IMR-90 (cell line): Measurements from ENCODE around the gene GLDC. TPM values are rescaled to one million over a fixed set of nuclear protein-coding genes. Genes with fewer than 3 reads are reported as not detected.
A peak's percentile ranks its signal among the peaks of the same experiment; 100 is the strongest.

ENCODE experiments used
- ATAC-seq: fragments of 200-7000 bp; cut with Tn5 transposase; 2 replicates; pipeline ENCODE4 v1.9.1; 2020; ENCODE audit warnings: low read depth, mild to moderate bottlenecking, moderate library complexity
- BruUV-seq: library from RNA; stranded (reverse); fragments of 400-500 nt; replicated peaks from 2 replicates; lab custom pipeline; 2021; lab: Mats Ljungman, UMichigan
- CTCF ChIA-PET: fragments of 300-600 bp; formaldehyde crosslinking; extraction: SDS; loops from one replicate; lab custom pipeline; 2021; ENCODE audit warnings: antibody characterized with exemption; lab: Yijun Ruan, JAX
- POLR2A ChIA-PET: fragments of 300-600 bp; sonication (Branson Sonifier 250); formaldehyde crosslinking; loops from one replicate; lab custom pipeline; 2022; ENCODE audit warnings: antibody characterized with exemption; ENCODE audit not compliant: unreplicated experiment; lab: Charles Lee
- DNase-seq: peaks from one replicate; pipeline ENCODE4 v3.0.0; 2013
- H2AFZ ChIP-seq: replicated peaks from 2 replicates; pipeline ENCODE3; 2013; ENCODE audit warnings: low read length, mild to moderate bottlenecking; ENCODE audit not compliant: poor library complexity
- H2AK5ac ChIP-seq: 2 replicates; pipeline ENCODE4 v1.6.1; 2013; ENCODE audit warnings: low read depth, low read length, inconsistent platforms
- H2AK9ac ChIP-seq: replicated peaks from 2 replicates; pipeline ENCODE3; 2013; ENCODE audit warnings: mild to moderate bottlenecking, low read depth, low read length, moderate library complexity; ENCODE audit not compliant: poor library complexity
- H2BK120ac ChIP-seq: 2 replicates; pipeline ENCODE4 v1.6.1; 2013; ENCODE audit warnings: low read depth, low read length, inconsistent platforms
- H2BK15ac ChIP-seq: 3 replicates; pipeline ENCODE4 v1.6.1; 2013; ENCODE audit warnings: low read depth, low read length, inconsistent platforms
- H2BK20ac ChIP-seq: 2 replicates; pipeline ENCODE4 v1.6.1; 2013; ENCODE audit warnings: low read depth, mild to moderate bottlenecking, inconsistent platforms, low read length, moderate library complexity
- H2BK5ac ChIP-seq: 2 replicates; pipeline ENCODE4 v1.6.1; 2013; ENCODE audit warnings: mild to moderate bottlenecking, low read depth, low read length, inconsistent platforms; ENCODE audit not compliant: poor library complexity, severe bottlenecking
- H3K14ac ChIP-seq: replicated peaks from 2 replicates; pipeline ENCODE4 v1.6.1; 2013; ENCODE audit warnings: low read depth, low read length, inconsistent platforms
- H3K18ac ChIP-seq: 2 replicates; pipeline ENCODE4 v1.6.1; 2013; ENCODE audit warnings: low read depth, low read length, control low read depth
- H3K23ac ChIP-seq: 2 replicates; pipeline ENCODE4 v1.6.1; 2013; ENCODE audit warnings: low read depth, low read length, inconsistent platforms
- H3K27ac ChIP-seq: 2 replicates; pipeline ENCODE4 v1.5.1; 2013; ENCODE audit warnings: mild to moderate bottlenecking, control low read depth, low read length; ENCODE audit not compliant: insufficient read depth
- H3K27me3 ChIP-seq: 2 replicates; pipeline ENCODE4 v1.6.1; 2013; ENCODE audit warnings: low read length; ENCODE audit not compliant: control insufficient read depth, insufficient read depth
- H3K36me3 ChIP-seq: 2 replicates; pipeline ENCODE4 v1.6.1; 2013; ENCODE audit warnings: low read length, mixed read lengths; ENCODE audit not compliant: control insufficient read depth, insufficient read depth
- H3K4ac ChIP-seq: 2 replicates; pipeline ENCODE4 v1.6.1; 2013; ENCODE audit warnings: low read depth, low read length, inconsistent platforms
- H3K4me1 ChIP-seq: 2 replicates; pipeline ENCODE4 v1.6.1; 2013; ENCODE audit warnings: low read length, mixed read lengths; ENCODE audit not compliant: control insufficient read depth, insufficient read depth
- H3K4me2 ChIP-seq: 2 replicates; pipeline ENCODE4 v1.6.1; 2013; ENCODE audit warnings: low read depth, mild to moderate bottlenecking, control low read depth, low read length, moderate library complexity
- H3K4me3 ChIP-seq: 2 replicates; pipeline ENCODE4 v1.5.1; 2013; ENCODE audit warnings: low read depth, mild to moderate bottlenecking, control low read depth, low read length, moderate library complexity; ENCODE audit not compliant: insufficient read depth
- H3K56ac ChIP-seq: 2 replicates; pipeline ENCODE4 v1.6.1; 2013; ENCODE audit warnings: low read length, inconsistent platforms; ENCODE audit not compliant: insufficient read depth; ENCODE audit errors: extremely low read depth
- H3K79me1 ChIP-seq, 2 experiments: 2 replicates each; pipeline ENCODE4 v1.6.1; 2013; ENCODE audit warnings: low read length in 2 of 2, inconsistent platforms in 1 of 2, low read depth in 1 of 2
- H3K9ac ChIP-seq: 2 replicates; pipeline ENCODE4 v1.6.1; 2013; ENCODE audit warnings: low read depth, low read length, control low read depth
- H3K9me1 ChIP-seq: 2 replicates; pipeline ENCODE4 v1.6.1; 2013; ENCODE audit warnings: low read length, inconsistent platforms; ENCODE audit not compliant: insufficient read depth
- H3K9me3 ChIP-seq: 2 replicates; pipeline ENCODE4 v1.6.1; 2013; ENCODE audit warnings: low read length; ENCODE audit not compliant: control insufficient read depth, insufficient read depth
- H4K20me1 ChIP-seq: 2 replicates; pipeline ENCODE4 v1.6.1; 2013; ENCODE audit warnings: low read length, inconsistent platforms; ENCODE audit not compliant: insufficient read depth
- H4K5ac ChIP-seq: 2 replicates; pipeline ENCODE4 v1.6.1; 2013; ENCODE audit warnings: mild to moderate bottlenecking, low read depth, low read length, control low read depth
- H4K8ac ChIP-seq, 2 experiments: 2 replicates each; pipeline ENCODE4 v1.6.1; 2013; ENCODE audit warnings: low read depth in 2 of 2, low read length in 2 of 2, control low read depth in 1 of 2, inconsistent platforms in 1 of 2
- H4K91ac ChIP-seq: 2 replicates; pipeline ENCODE4 v1.6.1; 2013; ENCODE audit warnings: low read depth, low read length, inconsistent platforms; ENCODE audit not compliant: insufficient read depth
- FOS ChIP-seq: fragments of 150-350 bp; IDR thresholded peaks from 2 replicates; pipeline ENCODE4 v1.6.1; 2016; ENCODE audit warnings: low read depth, low read length
- MAZ ChIP-seq: IDR thresholded peaks from 2 replicates; pipeline ENCODE4 v1.6.1; 2012; ENCODE audit warnings: low read depth, mild to moderate bottlenecking, low read length, improper control_type of control experiment, moderate library complexity, borderline replicate concordance
- NFE2L2 ChIP-seq: fragments of 150-350 bp; IDR thresholded peaks from 2 replicates; pipeline ENCODE4 v1.6.1; 2016; ENCODE audit warnings: low read depth, mild to moderate bottlenecking, low read length
- POLR2A ChIP-seq: IDR thresholded peaks from 2 replicates; pipeline ENCODE4 v1.6.1; 2012; ENCODE audit warnings: mild to moderate bottlenecking, low read depth, low read length
- WGBS, 2 experiments: methylation state at CpG; one replicate each; pipeline versions ENCODE4 v1.1.5 to v1.1.7; 2013; ENCODE audit warnings: missing lambda C conversion rate in 2 of 2; ENCODE audit not compliant: insufficient read length in 1 of 2; ENCODE audit errors: extremely low coverage in 2 of 2; 5-methylcytosine and 5-hydroxymethylcytosine counted together
- dilution Hi-C: fragments of 300-500 bp; cut with HindIII; formaldehyde crosslinking; loops from one replicate; pipeline ENCODE4 v1.14.3; 2018; ENCODE audit warnings: low sequenced_read_pairs; ENCODE audit not compliant: unreplicated experiment
- in situ Hi-C: fragments of 300-500 bp; cut with MboI; formaldehyde crosslinking; loops from 3 replicates; pipeline ENCODE4 v1.14.3; 2019; ENCODE audit warnings: low sequenced_read_pairs, inconsistent platforms, mixed read lengths
- intact Hi-C: fragments of 100-400 bp; cut with micrococcal nuclease; formaldehyde crosslinking; loops from 2 replicates; pipeline ENCODE4 v1.10.0; 2022
- polyA plus RNA-seq, 3 experiments: library from polyadenylated mRNA; depleted of rRNA; stranded (reverse); fragments of >200 nt; gene quantifications; 2 replicates each; pipeline ENCODE4 v1.2.3, GENCODE V29; 2012; ENCODE audit warnings: low replicate concordance in 1 of 3
- total RNA-seq: library from RNA; depleted of rRNA; stranded (reverse); fragments of >200 nt; gene quantifications from 2 replicates; pipeline ENCODE4 v1.2.3, GENCODE V29; 2012
- TF ChIP-seq, protein P1 (sequence below): fragments of 150-350 bp; IDR thresholded peaks from 2 replicates; pipeline ENCODE4 v1.6.1; 2017; ENCODE audit warnings: mild to moderate bottlenecking, antibody characterized with exemption, low read length, low read depth

The GLDC gene
- total and polyA plus RNA-seq, 2 of the 4 experiments (the other 2 are of a cell fraction), result 0.36 to 0.50 TPM

DNA sequence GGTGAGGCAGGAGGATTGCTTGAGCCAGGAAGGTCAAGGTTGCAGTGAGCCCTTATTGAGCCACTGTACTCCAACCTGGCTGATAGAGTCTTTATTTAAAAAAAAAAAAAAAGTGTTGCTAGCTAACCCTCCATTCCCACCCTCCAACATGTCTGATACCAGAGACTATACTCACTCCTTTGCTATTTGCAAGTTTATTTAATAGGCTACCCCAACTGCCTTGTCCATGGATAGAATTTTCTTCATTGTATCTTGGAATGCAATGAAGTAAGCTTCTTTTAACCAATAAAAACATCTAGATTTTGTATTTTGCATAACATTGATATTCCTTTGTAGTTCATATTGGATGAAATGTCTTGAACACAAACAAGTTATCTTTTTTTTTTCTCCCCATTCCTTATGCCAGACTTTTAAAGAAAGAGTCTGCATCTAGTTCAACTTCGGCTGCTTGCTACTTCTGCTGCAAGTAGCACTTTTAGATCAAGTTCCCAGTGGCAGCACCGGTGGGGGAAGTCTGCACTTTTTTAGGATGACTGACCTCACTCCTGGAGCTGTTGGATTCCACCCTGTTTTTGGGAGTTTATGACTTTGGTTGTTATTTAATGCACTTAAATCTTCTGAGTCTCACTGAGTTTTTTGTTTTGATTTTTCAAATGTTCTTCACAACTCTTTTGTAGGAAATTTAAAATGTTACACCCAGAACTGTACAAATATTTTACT lies 120.0 kb downstream of the GLDC start:
- Histone ChIP-seq H2BK15ac (peak overlapping the region; percentile 80; the same call in 1 of the 3 replicates), H2BK20ac (peak overlapping the region; percentile 75), H2AK9ac (no peak overlapping the region), H3K27me3 (no peaks in the 10 kb centered on the region), H2BK120ac (peak overlapping the region; percentile 90), H3K9me1 (peaks cover 8% of the 10 kb centered on the region; the same call in 1 of the 2 replicates), H4K91ac (peak overlapping the region; percentile 74), H4K5ac (peak overlapping the region; percentile 14), H4K20me1 (no peaks in the 10 kb centered on the region), H3K79me1 (no peaks in the 10 kb centered on the region), H3K4me2 (peak overlapping the region; percentile 61), H3K4ac (peak overlapping the region; percentile 85), H2AFZ (no peak overlapping the region), H3K18ac (peak overlapping the region; percentile 76), H3K9me3 (no peaks in the 10 kb centered on the region), H3K56ac (peak overlapping the region; percentile 82; the same call in 1 of the 2 replicates), H3K23ac (peak overlapping the region; percentile 79; the same call in 1 of the 2 replicates), H2AK5ac (peak overlapping the region; percentile 92), H2BK5ac (peak overlapping the region; percentile 79), H3K14ac (peak overlapping the region; percentile 64), H3K4me3 (no peak overlapping the region), H3K36me3 (no peaks in the 10 kb centered on the region; the same call in 1 of the 2 replicates), H3K27ac (peak overlapping the region; percentile 93), H4K8ac (peak overlapping the region; percentile 63 to 89), H3K4me1 (peaks cover 3% of the 10 kb centered on the region; the same call in 1 of the 2 replicates), H3K9ac (peak overlapping the region; percentile 21; the same call in 1 of the 2 replicates)
- dilution Hi-C loops (no loop called here), in situ Hi-C loops (no loop called here), intact Hi-C loops (loop anchor here (2.0 kb wide), 1 partner anchor 41 kb away; no protein-coding TSS in a partner anchor)
- TF ChIP-seq FOS, result peak; percentile 24; the same call in 1 of the 2 replicates
- no peak for TF ChIP-seq POLR2A
- TF ChIP-seq, protein P1, sequence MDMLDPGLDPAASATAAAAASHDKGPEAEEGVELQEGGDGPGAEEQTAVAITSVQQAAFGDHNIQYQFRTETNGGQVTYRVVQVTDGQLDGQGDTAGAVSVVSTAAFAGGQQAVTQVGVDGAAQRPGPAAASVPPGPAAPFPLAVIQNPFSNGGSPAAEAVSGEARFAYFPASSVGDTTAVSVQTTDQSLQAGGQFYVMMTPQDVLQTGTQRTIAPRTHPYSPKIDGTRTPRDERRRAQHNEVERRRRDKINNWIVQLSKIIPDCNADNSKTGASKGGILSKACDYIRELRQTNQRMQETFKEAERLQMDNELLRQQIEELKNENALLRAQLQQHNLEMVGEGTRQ, result no peak
- TF ChIP-seq NFE2L2, result no peak
- TF ChIP-seq MAZ, result no peak
- CTCF ChIA-PET, result interaction anchor here (0.7 to 1.2 kb wide), 4 partner anchors 10 to 126 kb away, joined by 3 to 4 read pairs (median 3); no protein-coding TSS in a partner anchor
- no TSS peak for BruUV-seq
- DNase-seq (peak; percentile 86), ATAC-seq (peak; percentile 98)
- WGBS, 2 experiments, result no CpG with 5 or more reads among the region's 2 CpGs
- POLR2A ChIA-PET, result interaction anchor here (0.5 to 0.7 kb wide), 5 partner anchors 23 to 130 kb away, joined by 3 to 7 read pairs (median 5); no protein-coding TSS in a partner anchor
